ENCODE measurements around the gene IL20RA.

GRCh38 chr6:136967876-136968752 lies 76.7 kb downstream of the IL20RA start:
- peak; percentile 75 for TF ChIP-seq CTCF (IDR thresholded peaks at IDR 0.05; ENCODE audit: low read length)
- no peak for TF ChIP-seq EZH2phosphoT487 (IDR thresholded peaks at IDR 0.05; ENCODE audit: low read length)

Data from MM.1S (cell line).